ENCODE data around the gene GLRX5.
"Not testable (repeated sequence)": the region's sequence is repeated elsewhere in the genome, so short reads cannot be mapped to it uniquely, and the experiment has no call there.

The GLRX5 gene

GRCh38 chr14:95498622-95499353 is 36.1 kb upstream of the GLRX5 start:
- no peak for DNase-seq (ENCODE audit: low read depth in 2 of 2)

- DNase-seq (ENCODE audit: low read depth in 2 of 2): no peak
Measured at GRCh38 chr14:95499354-95499750, 35.5 kb upstream of the GLRX5 start.

GRCh38 chr14:95500201-95500681 is 34.6 kb upstream of the GLRX5 start:
- DNase-seq (ENCODE audit: low read depth in 2 of 2): no peak

- no peak for DNase-seq (ENCODE audit: low read depth in 2 of 2)
Measured at GRCh38 chr14:95500772-95501401, 34.0 kb upstream of the GLRX5 start.

GRCh38 chr14:95502381-95502950 is 32.4 kb upstream of the GLRX5 start:
- DNase-seq (ENCODE audit: low read depth in 2 of 2): no peak

- DNase-seq (ENCODE audit: low read depth in 2 of 2): no peak
Measured at GRCh38 chr14:95503365-95504134, 31.3 kb upstream of the GLRX5 start.

- DNase-seq (ENCODE audit: low read depth in 2 of 2): no peak
Measured at GRCh38 chr14:95504135-95505029, 30.5 kb upstream of the GLRX5 start.

- no peak for DNase-seq (ENCODE audit: low read depth in 2 of 2)
Measured at GRCh38 chr14:95505030-95505589, 29.7 kb upstream of the GLRX5 start.

- no peak for DNase-seq (ENCODE audit: low read depth in 2 of 2)
Measured at GRCh38 chr14:95507174-95507573, 27.7 kb upstream of the GLRX5 start.

- DNase-seq (ENCODE audit: low read depth in 2 of 2): no peak
Measured at GRCh38 chr14:95507701-95508103, 27.1 kb upstream of the GLRX5 start.

GRCh38 chr14:95508377-95508776 is 26.5 kb upstream of the GLRX5 start:
- no peak for DNase-seq (ENCODE audit: low read depth in 2 of 2)

- DNase-seq (ENCODE audit: low read depth in 2 of 2): no peak
Measured at GRCh38 chr14:95509495-95509894, 25.4 kb upstream of the GLRX5 start.

- not testable (repeated sequence) for DNase-seq (ENCODE audit: low read depth in 2 of 2)
Measured at GRCh38 chr14:95510344-95510743, 24.5 kb upstream of the GLRX5 start.

- no peak for DNase-seq (ENCODE audit: low read depth in 2 of 2)
Measured at GRCh38 chr14:95510804-95511203, 24.0 kb upstream of the GLRX5 start.

GRCh38 chr14:95511687-95512086 is 23.2 kb upstream of the GLRX5 start:
- no peak for DNase-seq (ENCODE audit: low read depth in 2 of 2)

GRCh38 chr14:95513291-95513690 is 21.6 kb upstream of the GLRX5 start:
- no peak for DNase-seq (ENCODE audit: low read depth in 2 of 2)

- no peak for DNase-seq (ENCODE audit: low read depth in 2 of 2)
Measured at GRCh38 chr14:95514131-95515079, 20.4 kb upstream of the GLRX5 start.

- no peak for DNase-seq (ENCODE audit: low read depth in 2 of 2)
Measured at GRCh38 chr14:95515080-95515489, 19.8 kb upstream of the GLRX5 start.
